NOMO-1 treated with DMSO at 0.1 percent for 48 hours (cell line): ENCODE measurements around the gene SSTR3.

ENCODE experiments used
- DNase-seq: peaks from one replicate; lab custom pipeline; 2025; ENCODE audit not compliant: unreplicated experiment; lab: John Stamatoyannopoulos, UW

SSTR3 gene

DNA sequence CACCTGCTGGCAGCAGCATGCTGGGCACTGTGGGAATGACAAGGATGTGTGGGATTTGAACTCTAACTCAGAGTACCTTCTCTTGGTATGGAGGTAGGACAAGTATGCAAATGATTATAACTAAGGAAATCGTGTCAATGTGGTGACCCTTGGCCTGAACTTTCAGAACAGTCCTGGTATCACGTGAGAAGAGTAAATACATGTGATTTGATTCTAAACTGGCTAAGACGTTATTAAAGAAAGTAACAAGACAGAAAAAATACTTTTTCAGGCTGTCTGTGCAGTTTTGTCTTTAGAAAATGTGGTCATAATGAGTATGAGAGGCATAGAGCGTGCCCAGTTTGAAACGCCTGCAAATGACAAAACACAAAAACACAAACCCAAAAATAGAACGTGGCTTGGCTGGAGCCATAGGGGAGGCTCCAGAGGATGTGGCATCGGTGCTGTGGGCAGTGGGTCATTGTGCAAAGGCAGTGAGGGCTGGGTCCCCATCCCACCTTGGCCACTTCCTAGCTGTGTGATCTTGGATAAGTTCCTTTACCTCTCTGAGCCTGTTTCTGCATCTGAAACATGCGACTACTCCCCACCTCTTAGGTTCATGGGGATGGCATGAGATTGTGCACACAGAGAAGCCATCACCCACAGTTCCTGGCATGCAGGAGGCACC is 44.2 kb downstream of the SSTR3 start:
- no peak for DNase-seq

GRCh38 chr22:37167176-37167980 is 44.9 kb downstream of the SSTR3 start:
- DNase-seq = no peak

DNA sequence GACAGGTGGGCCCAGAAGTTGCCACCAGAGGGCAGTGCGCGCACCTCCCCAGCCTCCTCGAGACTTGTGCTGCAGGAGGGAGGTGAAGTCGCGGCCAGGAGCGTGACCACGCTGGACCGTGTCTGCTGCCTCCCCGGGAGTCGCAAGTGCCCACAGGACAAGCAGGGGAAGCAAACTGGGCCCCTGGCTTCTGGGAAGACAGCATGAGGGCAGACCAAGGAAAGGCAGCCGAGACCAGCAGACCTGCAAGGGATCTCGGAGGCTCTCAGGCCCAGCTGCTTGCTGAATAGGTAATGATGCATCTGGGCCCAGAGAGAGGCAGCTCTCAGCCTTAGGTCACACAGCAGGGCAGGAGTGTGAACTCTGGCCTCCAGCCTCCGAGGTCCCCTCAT is 45.6 kb downstream of the SSTR3 start:
- peak; percentile 66 for DNase-seq

GRCh38 chr22:37165940-37166674 is 46.2 kb downstream of the SSTR3 start:
- no peak for DNase-seq

GRCh38 chr22:37165066-37165465 is 47.2 kb downstream of the SSTR3 start:
- DNase-seq = no peak

DNA sequence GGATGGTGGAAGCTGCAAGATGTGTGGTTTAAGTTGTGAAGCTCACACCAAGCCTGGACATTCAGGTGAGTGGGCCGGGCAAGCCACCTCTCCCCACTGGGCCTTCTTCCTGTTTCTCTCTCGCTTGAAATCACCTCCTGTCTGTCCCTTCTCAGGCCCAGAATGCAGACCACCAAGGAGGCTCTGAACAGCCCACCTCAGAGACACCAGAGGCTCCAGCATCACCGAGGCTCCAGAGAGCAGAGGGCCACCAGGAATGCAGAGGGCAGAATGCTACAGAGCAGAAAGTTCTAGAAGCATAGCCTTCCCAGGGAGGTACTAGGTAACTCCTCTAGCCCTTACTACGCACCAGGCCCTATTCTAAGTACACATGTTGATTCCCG is 47.8 kb downstream of the SSTR3 start:
- no peak for DNase-seq

GRCh38 chr22:37163575-37164504 is 48.4 kb downstream of the SSTR3 start:
- DNase-seq = no peak

DNA sequence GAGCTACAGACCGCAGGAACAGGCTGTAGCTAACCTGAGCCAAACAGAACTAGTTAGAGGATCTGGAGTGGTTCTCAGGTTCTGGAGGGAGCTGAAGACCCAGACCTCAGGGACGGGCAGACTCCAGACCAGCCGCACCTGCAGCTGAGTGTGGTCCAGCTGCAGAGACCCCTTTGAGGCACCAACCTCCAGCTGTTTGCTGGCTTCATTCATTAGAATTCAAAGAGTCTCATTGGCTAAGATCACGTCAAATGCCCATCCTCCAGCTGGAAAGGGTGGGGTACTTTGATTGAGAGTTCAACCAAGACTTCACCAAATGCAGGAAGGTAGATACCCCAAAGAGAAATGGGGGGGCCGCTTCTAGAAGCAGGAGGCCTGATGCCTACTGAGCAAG is 49.2 kb downstream of the SSTR3 start:
- DNase-seq = no peak

GRCh38 chr22:37162221-37163095 is 49.8 kb downstream of the SSTR3 start:
- DNase-seq = no peak

- no peak for DNase-seq
These were observed 50.8 kb downstream of the SSTR3 start for GRCh38 chr22:37161443-37161842.

- DNase-seq = no peak
These were observed 52.2 kb downstream of the SSTR3 start for GRCh38 chr22:37160027-37160426.

- DNase-seq = no peak
These were observed 53.4 kb downstream of the SSTR3 start for GRCh38 chr22:37158963-37159290.

DNA sequence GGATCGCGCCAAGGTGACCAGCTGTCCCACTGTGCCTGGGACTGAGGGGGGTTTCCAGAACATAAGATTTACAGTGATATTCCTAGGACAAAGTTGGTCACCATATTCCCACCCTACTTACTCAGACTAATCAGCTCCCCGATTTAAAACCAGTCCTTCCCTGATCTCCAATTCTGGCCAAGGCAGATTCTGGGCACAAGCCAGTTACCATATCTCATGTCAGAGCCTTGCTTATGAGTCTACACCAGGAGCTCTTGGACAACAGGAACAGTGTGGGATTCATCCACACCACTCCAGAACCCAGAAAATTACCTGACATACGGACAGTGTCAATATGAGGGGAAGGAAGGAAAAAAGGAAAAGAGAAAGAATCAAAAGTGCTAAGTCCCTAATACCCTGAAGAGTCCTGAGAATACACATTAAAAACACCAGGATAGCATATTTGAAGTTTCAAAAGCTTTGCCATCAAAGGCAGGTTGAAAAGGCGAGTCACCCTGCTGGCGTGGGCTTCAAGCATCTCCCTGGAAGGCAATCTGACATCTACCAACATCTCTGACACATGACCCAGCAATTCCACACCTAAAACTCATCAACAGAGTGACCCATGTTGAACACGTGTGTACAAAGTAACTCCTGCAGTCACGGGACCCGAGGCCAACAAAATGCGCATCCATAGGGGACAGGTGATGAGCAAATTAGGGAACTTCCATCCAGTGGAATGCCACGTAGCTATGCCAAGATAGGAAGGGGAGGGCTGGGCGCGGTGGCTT is 54.6 kb downstream of the SSTR3 start:
- no peak for DNase-seq

DNA sequence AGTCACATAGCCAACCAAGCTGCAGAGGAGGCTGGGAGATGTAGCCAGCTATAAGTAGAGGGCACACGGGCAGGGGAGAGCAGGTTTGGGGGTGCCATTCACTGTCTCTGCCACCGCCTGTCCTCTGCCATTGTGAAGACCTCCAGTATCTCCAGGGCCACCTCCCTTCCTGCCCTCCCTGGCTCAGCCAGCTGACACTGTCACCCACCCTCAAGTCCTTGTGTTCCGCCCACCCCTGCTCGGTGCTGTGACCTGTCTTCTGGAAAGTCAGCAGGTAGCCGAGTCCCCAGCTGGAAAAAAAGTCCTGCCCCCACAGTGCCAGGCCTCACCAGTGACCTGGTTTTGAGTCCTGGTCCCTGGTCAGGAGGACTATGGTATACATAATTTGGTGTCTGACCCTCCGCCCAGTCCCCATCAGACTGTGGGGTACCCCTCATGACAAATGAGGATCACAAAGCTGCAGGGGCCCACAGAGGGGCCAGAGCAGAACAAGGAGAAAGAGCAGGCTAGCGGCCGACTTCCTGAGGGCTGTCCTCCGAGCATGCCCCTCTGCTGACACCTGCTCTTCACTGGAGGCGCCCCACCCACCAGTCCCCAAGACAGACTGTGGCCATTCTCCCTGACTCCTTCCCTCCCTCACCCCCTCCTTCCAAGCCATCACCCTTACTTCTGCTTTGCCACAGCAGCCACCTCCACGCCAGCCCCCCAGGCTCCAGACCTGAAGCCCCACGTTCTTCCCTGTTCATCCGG is 55.4 kb downstream of the SSTR3 start:
- no peak for DNase-seq

GRCh38 chr22:37155971-37156370 is 56.3 kb downstream of the SSTR3 start:
- DNase-seq = no peak

DNA sequence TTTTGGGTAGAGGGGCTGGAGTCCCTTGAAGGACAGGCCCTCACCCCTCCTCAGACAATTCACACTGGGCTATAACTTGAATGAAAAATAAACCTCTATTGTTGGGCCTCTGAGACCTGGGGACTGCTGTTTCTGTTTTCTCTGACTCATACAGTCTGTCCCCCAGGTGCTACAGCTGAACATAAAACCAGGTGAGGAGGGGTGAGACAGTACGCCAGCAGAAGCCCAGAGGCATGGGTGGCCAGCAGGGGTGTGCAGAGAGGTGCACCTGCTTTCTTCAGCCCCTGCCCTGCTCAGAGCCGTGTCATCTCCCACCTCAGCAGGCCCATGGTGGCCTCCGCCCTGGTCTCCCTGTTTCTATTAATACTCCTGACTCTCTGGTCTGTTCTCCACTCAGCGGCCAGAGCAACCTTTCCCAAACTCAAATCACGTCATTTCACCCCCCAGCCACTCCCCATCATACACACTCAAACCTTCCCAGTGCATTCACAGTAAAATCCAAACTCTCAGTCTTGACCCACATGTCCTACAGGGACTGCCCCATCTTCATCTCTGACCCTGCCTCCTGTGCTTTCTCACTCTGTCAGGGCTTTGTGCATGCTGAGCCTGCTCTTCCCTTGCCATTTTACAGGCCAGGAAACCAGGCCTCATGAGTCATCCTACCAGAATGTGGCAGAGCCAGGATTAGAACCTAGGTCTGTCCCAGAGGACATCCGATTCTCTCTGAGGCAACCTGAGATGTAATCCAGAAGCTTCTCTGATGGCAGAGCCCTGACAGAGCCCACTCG is 57.2 kb downstream of the SSTR3 start:
- DNase-seq = no peak
